ENCODE results near the gene RALGAPA2.

The RALGAPA2 gene

DNA sequence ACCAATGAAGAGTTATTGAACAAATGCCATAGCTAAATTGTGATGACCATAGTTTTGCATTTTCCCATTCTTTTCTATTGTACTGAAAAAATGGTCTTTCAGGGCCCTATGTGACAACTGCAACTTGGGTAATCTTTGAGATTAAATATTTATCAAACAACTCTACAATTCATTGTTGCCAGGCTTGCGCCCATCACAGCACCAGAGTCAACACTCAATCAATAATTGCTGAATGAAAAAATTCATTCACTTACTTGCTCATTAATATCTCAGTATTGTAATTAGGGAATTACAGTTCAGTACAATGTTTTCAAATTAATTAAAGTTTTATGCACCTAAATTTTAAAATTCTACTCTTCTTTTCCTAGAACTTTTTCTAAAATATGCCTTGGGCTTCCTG is 7.7 kb upstream of the RALGAPA2 start:
- DNase-seq = no peak

- no peak for DNase-seq
Observed at GRCh38 chr20:20719411-20719810, 7.0 kb upstream of the RALGAPA2 start.

DNA sequence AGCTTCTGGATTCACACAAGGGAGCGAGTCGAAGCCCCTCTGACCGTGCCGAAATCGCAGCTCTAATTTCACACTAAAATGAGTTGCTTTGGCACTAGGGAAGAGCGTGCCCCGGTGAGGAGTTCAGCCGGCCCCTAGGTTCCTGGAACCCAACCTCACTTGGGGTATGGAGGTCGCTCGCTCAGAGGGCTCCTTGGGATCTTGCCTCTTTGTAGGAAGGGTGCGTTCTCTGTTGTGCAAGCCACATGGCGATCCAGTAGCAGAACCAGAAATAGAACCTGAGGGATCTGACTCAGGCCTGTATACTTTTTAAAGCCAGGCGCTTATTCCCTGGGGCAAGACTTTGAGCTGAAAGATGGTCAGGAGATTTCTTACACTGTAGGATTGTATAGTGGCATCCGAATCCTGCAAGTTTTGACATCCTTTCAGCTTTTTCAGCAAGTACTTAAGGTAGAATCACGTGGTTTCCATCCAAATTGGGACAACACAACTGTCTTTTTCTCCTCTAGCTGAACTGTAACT is 861 bp upstream of the RALGAPA2 start:
- peak in 1 of 14 donors; percentile 62 for DNase-seq

DNA sequence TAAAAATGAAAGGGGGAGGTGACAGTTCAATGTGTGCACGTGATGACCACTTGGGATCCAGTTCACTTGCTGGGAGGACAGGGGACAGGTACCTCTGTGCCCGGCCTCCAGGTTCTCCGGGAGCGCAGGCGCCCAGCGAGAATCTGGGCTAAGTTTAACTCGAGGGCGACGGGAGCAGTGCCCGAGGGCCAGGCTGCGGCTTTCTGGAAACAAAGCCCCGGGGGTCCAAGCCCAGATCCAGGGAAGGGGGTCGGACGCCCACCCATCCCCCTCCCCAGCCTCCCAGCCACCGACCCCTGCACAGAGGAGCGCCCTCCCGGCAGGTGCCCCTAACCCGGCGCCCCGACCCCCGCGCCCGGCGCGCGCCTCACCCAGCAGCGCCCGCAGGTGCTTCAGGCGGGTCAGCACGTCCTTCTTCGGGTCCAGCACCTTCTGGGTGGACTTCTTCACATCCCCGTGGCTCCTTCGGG is 405 bp downstream of the RALGAPA2 start:
- peak in 3 of 14 donors; percentile 22 to 52 (median 46) for DNase-seq

GRCh38 chr20:20711413-20711812 is 1.0 kb downstream of the RALGAPA2 start:
- DNase-seq = peak in 2 of 14 donors; percentile 10 to 12

- DNase-seq = no peak
Observed at GRCh38 chr20:20710443-20711315, 1.8 kb downstream of the RALGAPA2 start.

DNA sequence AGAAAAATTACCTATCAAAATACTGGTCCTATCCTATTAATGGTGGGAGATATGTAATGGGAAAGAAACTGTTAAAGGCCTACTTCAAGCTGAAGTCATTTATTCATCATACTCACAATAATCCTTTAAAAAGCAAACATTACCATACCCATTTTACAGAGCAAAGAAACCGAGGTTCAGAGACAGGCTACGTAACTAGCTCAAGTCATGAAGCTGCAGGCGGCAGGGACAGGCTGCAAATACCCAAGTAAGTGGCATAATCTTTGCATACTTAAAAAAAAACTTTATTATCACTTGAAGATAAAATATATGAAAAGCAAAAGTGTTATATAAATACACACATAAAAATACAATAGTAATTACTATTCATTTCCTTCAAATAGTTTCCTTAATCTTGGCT is 2.6 kb downstream of the RALGAPA2 start:
- DNase-seq = no peak

DNA sequence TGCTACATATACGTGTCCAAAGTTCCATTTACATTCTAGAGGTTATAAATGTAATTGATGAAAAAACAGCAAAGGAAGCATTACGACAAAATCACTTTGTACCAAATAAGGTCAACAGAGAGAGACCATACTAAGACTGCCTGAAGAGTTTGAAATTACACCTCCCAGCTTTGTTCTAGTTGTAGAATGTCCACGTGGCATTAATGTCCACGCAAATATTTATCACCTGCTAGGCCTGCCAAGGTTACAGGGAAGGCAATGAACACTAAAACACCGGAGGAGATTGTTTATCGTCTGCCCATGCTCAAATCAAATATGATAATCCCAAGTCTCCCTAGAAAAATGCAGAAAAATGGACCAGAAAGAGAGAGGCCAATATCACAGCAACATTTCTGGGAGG is 6.2 kb downstream of the RALGAPA2 start:
- DNase-seq = no peak

GRCh38 chr20:20702330-20703245 is 9.9 kb downstream of the RALGAPA2 start:
- DNase-seq = no peak

- no peak for DNase-seq
Observed at GRCh38 chr20:20699917-20700316, 12.5 kb downstream of the RALGAPA2 start.

- no peak for DNase-seq
Observed at GRCh38 chr20:20699144-20699543, 13.3 kb downstream of the RALGAPA2 start.

GRCh38 chr20:20697325-20697845 is 15.1 kb downstream of the RALGAPA2 start:
- DNase-seq = no peak

DNA sequence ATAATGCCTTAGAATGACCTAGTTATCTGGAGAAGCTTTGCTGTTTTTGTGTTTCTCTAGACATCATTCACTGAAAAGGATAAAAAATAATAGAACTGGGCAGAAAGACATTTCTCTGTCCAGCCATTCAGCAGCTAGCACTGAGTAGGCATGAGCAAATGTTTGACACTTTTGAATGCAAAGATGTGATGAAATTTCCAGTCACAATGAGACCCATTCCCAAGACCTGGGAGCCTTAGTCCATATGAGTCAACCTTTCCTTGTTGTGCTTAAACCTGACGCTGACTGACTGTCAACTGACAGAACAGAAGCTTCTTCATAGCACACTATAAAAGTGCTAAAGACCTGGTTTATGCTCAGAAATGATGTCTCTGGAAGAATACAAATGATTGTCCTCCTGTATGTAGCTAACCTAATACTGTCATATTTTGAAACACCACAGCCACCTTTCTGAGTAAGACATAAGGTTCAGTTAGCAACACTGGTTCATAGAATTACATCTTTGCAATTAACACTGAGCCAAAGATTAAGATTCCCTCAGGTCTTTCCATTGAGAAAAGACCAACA is 17.1 kb downstream of the RALGAPA2 start:
- DNase-seq = no peak

DNA sequence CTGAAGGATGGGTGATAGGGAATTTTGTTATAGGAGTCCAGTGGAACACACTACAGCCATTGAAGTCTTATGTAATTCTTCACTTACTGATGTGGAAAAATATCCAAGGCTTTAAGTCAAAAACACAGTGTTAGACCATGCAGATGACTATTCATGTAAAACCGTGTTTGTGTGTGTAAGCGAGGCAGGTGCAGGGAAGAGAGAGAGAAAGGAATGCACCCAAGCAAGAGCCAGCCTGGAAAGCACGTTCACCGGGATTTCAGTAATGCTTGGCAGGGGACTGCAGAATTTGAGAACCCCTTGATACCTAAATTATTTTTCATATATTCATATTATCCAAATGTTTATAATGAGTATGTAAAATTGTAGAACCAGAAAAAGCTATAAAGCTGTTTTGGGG is 17.9 kb downstream of the RALGAPA2 start:
- DNase-seq = no peak

- DNase-seq = no peak
Observed at GRCh38 chr20:20692587-20692986, 19.9 kb downstream of the RALGAPA2 start.

DNA sequence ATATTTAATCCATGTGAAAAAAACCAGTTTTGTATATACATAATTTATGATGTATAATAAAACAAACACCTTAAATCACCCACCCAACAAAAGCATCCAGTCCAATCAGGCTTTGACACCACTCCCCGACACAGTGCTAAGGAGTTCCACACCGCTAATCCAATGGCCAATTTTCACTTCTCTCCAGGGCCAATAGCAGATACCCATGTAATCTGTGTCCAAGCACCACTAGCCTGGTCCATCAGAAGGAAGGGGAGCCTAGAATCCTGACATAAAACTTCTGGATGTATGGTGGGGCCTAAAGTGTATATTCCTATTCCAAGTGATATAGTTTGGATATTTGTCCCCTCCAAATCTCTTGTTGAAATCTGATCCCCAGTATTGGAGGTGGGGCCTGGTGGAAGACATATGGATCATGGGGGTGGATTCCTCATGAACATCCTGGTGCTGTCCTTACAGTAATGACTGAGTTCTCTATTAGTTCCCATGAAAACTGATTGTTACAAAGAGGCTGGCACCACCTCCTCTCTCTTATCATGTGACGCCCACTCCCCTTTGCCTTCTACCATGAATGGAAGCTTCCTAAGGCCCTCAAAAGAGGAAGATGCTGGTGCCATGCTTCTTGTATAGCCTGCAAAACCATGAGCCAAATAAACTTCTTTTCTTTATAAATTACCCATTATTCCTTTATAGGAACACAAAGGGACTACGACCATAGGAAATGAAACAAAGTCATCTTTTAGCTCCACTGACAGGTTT is 20.8 kb downstream of the RALGAPA2 start:
- DNase-seq = no peak

DNA sequence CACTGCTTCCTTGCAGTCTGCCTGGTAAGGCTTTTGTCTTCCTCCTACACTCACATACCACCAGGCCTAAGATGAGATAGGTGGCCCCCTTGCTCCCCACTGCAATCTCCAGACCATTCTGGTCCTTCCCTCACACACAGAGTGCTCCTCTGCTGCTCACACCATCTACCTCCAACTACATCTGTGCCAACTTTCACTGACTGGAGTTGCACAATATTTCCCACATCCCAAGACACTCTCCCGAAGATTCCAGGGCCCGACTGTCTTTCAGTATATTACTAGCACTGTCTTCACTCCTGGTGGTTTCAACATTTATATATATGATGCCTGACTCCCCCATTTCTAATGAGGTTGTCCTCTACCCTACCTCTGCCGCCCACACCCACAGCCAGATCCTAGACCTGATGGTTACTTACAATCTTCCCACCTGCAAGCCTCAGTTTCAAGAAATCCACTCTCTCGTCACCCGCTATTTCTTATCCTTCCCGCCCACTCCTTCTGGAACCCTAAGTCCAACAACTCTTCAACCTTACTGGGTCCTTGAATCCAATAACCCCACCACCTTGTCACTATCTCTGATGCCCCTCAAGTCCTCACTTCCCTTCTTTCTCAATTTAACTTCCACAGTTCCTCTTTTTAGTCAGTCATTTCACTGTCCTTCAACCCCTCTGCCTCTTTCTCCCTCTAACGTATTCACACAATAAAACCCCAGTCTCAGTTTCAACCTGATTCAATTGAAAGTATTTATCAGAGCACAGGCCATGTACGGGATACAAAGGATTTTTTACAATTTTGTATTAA is 21.6 kb downstream of the RALGAPA2 start:
- DNase-seq = no peak

GRCh38 chr20:20687319-20687718 is 25.1 kb downstream of the RALGAPA2 start:
- DNase-seq = no peak

GRCh38 chr20:20685635-20686034 is 26.8 kb downstream of the RALGAPA2 start:
- peak in 1 of 14 donors; percentile 3 for DNase-seq

DNA sequence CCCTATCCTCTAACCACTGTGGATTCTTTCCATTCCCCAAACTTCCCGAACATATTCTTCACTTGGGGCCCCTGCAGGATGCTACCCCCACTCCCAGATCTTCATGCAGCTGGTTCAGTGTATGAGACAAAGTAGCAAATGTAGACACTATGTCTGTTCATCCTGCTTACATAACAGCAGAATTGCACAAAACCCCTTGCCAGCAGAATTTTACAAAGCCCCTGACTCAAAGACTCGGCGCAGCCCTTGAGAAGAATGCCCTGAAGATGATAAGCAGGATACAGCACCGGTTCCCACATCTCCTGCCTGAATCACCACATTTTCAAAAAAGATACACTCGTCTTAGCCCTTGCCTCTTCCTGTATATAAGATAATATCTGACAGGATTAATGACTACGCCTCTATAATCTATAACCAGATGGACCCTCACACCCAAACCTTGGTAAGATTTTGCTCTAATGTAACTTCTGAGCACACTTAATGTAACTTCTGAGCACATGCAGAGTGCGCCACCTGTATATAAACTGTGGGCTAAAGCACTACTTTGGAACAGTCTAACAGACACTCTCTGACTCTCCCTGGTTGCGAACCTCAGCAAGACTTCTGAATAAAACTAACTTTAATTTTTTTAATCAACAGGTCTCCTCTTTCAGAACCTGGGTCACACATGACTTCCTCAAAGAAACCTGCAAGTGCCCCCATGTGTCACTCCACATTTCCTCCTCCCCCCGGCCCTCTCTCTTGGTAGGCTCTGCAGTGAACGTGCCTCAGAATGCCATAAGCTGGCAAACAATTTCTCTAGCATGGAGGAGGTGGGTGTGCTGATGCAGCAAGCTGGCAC is 28.7 kb downstream of the RALGAPA2 start:
- no peak for DNase-seq
